ENCODE data around the gene TBC1D25. TPM values are rescaled to one million over a fixed set of nuclear protein-coding genes. Genes with fewer than 3 reads are reported as not detected.

TBC1D25 gene
- total RNA-seq, 1 donor: 10.1 TPM

GRCh38 chrX:48520455-48520854 is 19.1 kb upstream of the TBC1D25 start:
- DNase-seq (ENCODE audit: insufficient read length, low spot score, missing footprints): peak; percentile 65
- Histone ChIP-seq H3K4me1 (ENCODE audit: insufficient read depth, low read length) (no peaks in the 10 kb centered on the region), H3K9me3 (ENCODE audit: low read depth, low read length) (no peaks in the 10 kb centered on the region), H3K79me2 (ENCODE audit: insufficient read depth, low read length) (peaks cover 11% of the 10 kb centered on the region), H3K4me3 (ENCODE audit: insufficient read depth, low read length) (no peak overlapping the region), H3K27ac (ENCODE audit: low read depth, low read length) (no peak overlapping the region), H2AFZ (ENCODE audit: low read length) (no peak overlapping the region), H3K27me3 (ENCODE audit: insufficient read depth, low read length) (no peaks in the 10 kb centered on the region), H3K4me2 (ENCODE audit: insufficient read depth, low read length) (no peak overlapping the region), H4K20me1 (ENCODE audit: insufficient read depth, low read length) (no peaks in the 10 kb centered on the region), H3K36me3 (ENCODE audit: insufficient read depth, low read length) (peaks cover 11% of the 10 kb centered on the region)
- TF ChIP-seq CTCF (IDR thresholded peaks at IDR 0.05; ENCODE audit: extremely low read depth, low read depth, low read length): no peak

- Histone ChIP-seq H3K4me1 (ENCODE audit: insufficient read depth, low read length) (no peaks in the 10 kb centered on the region), H4K20me1 (ENCODE audit: insufficient read depth, low read length) (no peaks in the 10 kb centered on the region), H3K4me2 (ENCODE audit: insufficient read depth, low read length) (peak overlapping the region; percentile 85), H2AFZ (ENCODE audit: low read length) (peak overlapping the region; percentile 72), H3K36me3 (ENCODE audit: insufficient read depth, low read length) (peaks cover 10% of the 10 kb centered on the region), H3K4me3 (ENCODE audit: insufficient read depth, low read length) (peak overlapping the region; percentile 77), H3K9me3 (ENCODE audit: low read depth, low read length) (no peaks in the 10 kb centered on the region), H3K27me3 (ENCODE audit: insufficient read depth, low read length) (no peaks in the 10 kb centered on the region), H3K27ac (ENCODE audit: low read depth, low read length) (no peak overlapping the region), H3K79me2 (ENCODE audit: insufficient read depth, low read length) (peaks cover 11% of the 10 kb centered on the region)
- no peak for DNase-seq (ENCODE audit: insufficient read length, low spot score, missing footprints)
- TF ChIP-seq CTCF (IDR thresholded peaks at IDR 0.05; ENCODE audit: extremely low read depth, low read depth, low read length): no peak
Observed at GRCh38 chrX:48520976-48521352, 18.6 kb upstream of the TBC1D25 start.

GRCh38 chrX:48521353-48522243 is 17.9 kb upstream of the TBC1D25 start, which contains the start of gene EBP:
Gene EBP (plus strand): TSS chrX:48521808. CDS start chrX:48523772, 1,964 bp downstream.
- peak within 1 kb of the TSS; percentile 85 for H3K4me2 ChIP-seq (ENCODE audit: insufficient read depth, low read length)
- no peaks in the 10 kb centered on the region for H3K27me3 ChIP-seq (ENCODE audit: insufficient read depth, low read length)
- no peaks in the 10 kb centered on the region for H3K9me3 ChIP-seq (ENCODE audit: low read depth, low read length)
- H3K4me3 ChIP-seq (ENCODE audit: insufficient read depth, low read length): peak within 1 kb of the TSS; percentile 77
- H3K36me3 ChIP-seq (ENCODE audit: insufficient read depth, low read length): peaks cover 10% of the 10 kb centered on the region
- H3K27ac ChIP-seq (ENCODE audit: low read depth, low read length): peak within 1 kb of the TSS; percentile 63
- peak; percentile 95 for DNase-seq (ENCODE audit: insufficient read length, low spot score, missing footprints)
- no peaks in the 10 kb centered on the region for H3K4me1 ChIP-seq (ENCODE audit: insufficient read depth, low read length)
- peaks cover 11% of the 10 kb centered on the region for H3K79me2 ChIP-seq (ENCODE audit: insufficient read depth, low read length)
- TF ChIP-seq CTCF (IDR thresholded peaks at IDR 0.05; ENCODE audit: extremely low read depth, low read depth, low read length): no peak
- no peaks in the 10 kb centered on the region for H4K20me1 ChIP-seq (ENCODE audit: insufficient read depth, low read length)
- H2AFZ ChIP-seq (ENCODE audit: low read length): peak within 1 kb of the TSS; percentile 72

- Histone ChIP-seq H3K9me3 (ENCODE audit: low read depth, low read length) (no peaks in the 10 kb centered on the region), H4K20me1 (ENCODE audit: insufficient read depth, low read length) (no peaks in the 10 kb centered on the region), H3K27ac (ENCODE audit: low read depth, low read length) (peak overlapping the region; percentile 63), H3K27me3 (ENCODE audit: insufficient read depth, low read length) (no peaks in the 10 kb centered on the region), H3K36me3 (ENCODE audit: insufficient read depth, low read length) (peaks cover 13% of the 10 kb centered on the region), H3K4me2 (ENCODE audit: insufficient read depth, low read length) (peak overlapping the region; percentile 85), H2AFZ (ENCODE audit: low read length) (peak overlapping the region; percentile 63), H3K4me1 (ENCODE audit: insufficient read depth, low read length) (no peaks in the 10 kb centered on the region), H3K79me2 (ENCODE audit: insufficient read depth, low read length) (peaks cover 11% of the 10 kb centered on the region), H3K4me3 (ENCODE audit: insufficient read depth, low read length) (peak overlapping the region; percentile 77)
- no peak for TF ChIP-seq CTCF (IDR thresholded peaks at IDR 0.05; ENCODE audit: extremely low read depth, low read depth, low read length)
- DNase-seq (ENCODE audit: insufficient read length, low spot score, missing footprints): no peak
Observed at GRCh38 chrX:48522291-48522690, 17.2 kb upstream of the TBC1D25 start.
